Naive thymus-derived CD4-positive, alpha-beta T cell (primary cell): ENCODE data around the gene DERA. TPM values are rescaled to one million over a fixed set of nuclear protein-coding genes. Genes with fewer than 3 reads are reported as not detected.

Source experiments
- ATAC-seq: fragments of 150-1000 bp; cut with Tn5 transposase; 2 replicates; pipeline ENCODE4 v1.10.0; 2021; ENCODE audit warnings: mild to moderate bottlenecking, moderate library complexity
- CTCF ChIA-PET: fragments of 350-600 bp; sonication (Branson Sonifier 250); formaldehyde crosslinking; loops from one replicate; lab custom pipeline; 2021; ENCODE audit warnings: antibody characterized with exemption; lab: Charles Lee
- POLR2A ChIA-PET: fragments of 350-600 bp; sonication (Branson Sonifier 250); formaldehyde crosslinking; loops from one replicate; lab custom pipeline; 2021; ENCODE audit warnings: antibody characterized with exemption, inconsistent platforms; lab: Charles Lee
- DNase-seq, 9 donors: peaks; one replicate each; pipeline versions ENCODE4 v3.0.0 to v3.0.0-alpha.2; 2020 to 2022; ENCODE audit warnings: mixed read lengths in 1 of 9
- H3K27ac ChIP-seq: one replicate; pipeline ENCODE4 v1.7.0; 2013; ENCODE audit warnings: mild to moderate bottlenecking, low read depth, low read length, moderate library complexity
- H3K27me3 ChIP-seq, 2 donors: one replicate each; pipeline ENCODE4 v1.7.0; 2013; ENCODE audit warnings: low read length in 2 of 2, mild to moderate bottlenecking in 2 of 2, moderate library complexity in 2 of 2; ENCODE audit not compliant: control insufficient read depth in 2 of 2, insufficient read depth in 2 of 2
- H3K36me3 ChIP-seq, 3 experiments: 1 replicate in 2 of 3; 2 replicates in 1 of 3; pipeline ENCODE4 v1.7.0; 2013; ENCODE audit warnings: low read length in 3 of 3, mild to moderate bottlenecking in 3 of 3, moderate library complexity in 1 of 3; ENCODE audit not compliant: insufficient read depth in 3 of 3, control insufficient read depth in 2 of 3
- H3K4me1 ChIP-seq, 2 donors: one replicate each; pipeline ENCODE4 v1.7.0; 2013; ENCODE audit warnings: low read length in 2 of 2, mild to moderate bottlenecking in 2 of 2, moderate library complexity in 1 of 2; ENCODE audit not compliant: control insufficient read depth in 2 of 2, insufficient read depth in 2 of 2
- H3K4me3 ChIP-seq: 2 replicates; pipeline ENCODE4 v1.7.0; 2013; ENCODE audit warnings: mild to moderate bottlenecking, low read length
- H3K9me3 ChIP-seq, 3 experiments: 1 replicate in 2 of 3; 2 replicates in 1 of 3; pipeline ENCODE4 v1.7.0; 2013; ENCODE audit warnings: low read length in 3 of 3; ENCODE audit not compliant: control insufficient read depth in 2 of 3
- H3K27ac Mint-ChIP-seq, 9 donors: one replicate each; pipeline ENCODE4 v1.8.0; 2020 to 2022; ENCODE audit warnings: mixed read lengths in 9 of 9, mild to moderate bottlenecking in 8 of 9, moderate library complexity in 5 of 9, inconsistent platforms in 2 of 9
- H3K27me3 Mint-ChIP-seq, 5 donors: one replicate each; pipeline ENCODE4 v1.8.0; 2021 to 2022; ENCODE audit warnings: mixed read lengths in 5 of 5, mild to moderate bottlenecking in 1 of 5
- H3K36me3 Mint-ChIP-seq, 5 donors: one replicate each; pipeline ENCODE4 v1.8.0; 2020 to 2022; ENCODE audit warnings: mixed read lengths in 5 of 5, mild to moderate bottlenecking in 3 of 5, inconsistent platforms in 1 of 5
- H3K4me1 Mint-ChIP-seq, 7 donors: one replicate each; pipeline ENCODE4 v1.8.0; 2020 to 2022; ENCODE audit warnings: mixed read lengths in 7 of 7, mild to moderate bottlenecking in 3 of 7, inconsistent platforms in 1 of 7
- H3K4me3 Mint-ChIP-seq, 10 donors: one replicate each; pipeline ENCODE4 v1.8.0; 2020 to 2022; ENCODE audit warnings: mild to moderate bottlenecking in 10 of 10, mixed read lengths in 10 of 10, moderate library complexity in 6 of 10, inconsistent platforms in 2 of 10
- H3K9me3 Mint-ChIP-seq, 11 donors: one replicate each; pipeline ENCODE4 v1.8.0; 2020 to 2022; ENCODE audit warnings: mixed read lengths in 11 of 11, mild to moderate bottlenecking in 4 of 11, inconsistent platforms in 1 of 11, moderate library complexity in 1 of 11
- intact Hi-C, 2 donors: fragments of 100-400 bp; cut with micrococcal nuclease; formaldehyde crosslinking; loops; one replicate each; pipeline ENCODE4 v1.15.1; 2023
- polyA plus RNA-seq, 2 donors: library from polyadenylated mRNA; unstranded; fragments of 300-500 nt; fragmentation: Illumina TruSeq; gene quantifications; one replicate each; pipeline ENCODE4 v1.2.3, GENCODE V29; 2021
- total RNA-seq, 6 experiments: library from RNA in 5 of 6; stranded (reverse) in 5 of 6; gene quantifications; 1 replicate in 5 of 6; 2 replicates in 1 of 6; pipeline ENCODE4 v1.2.3 and lab custom pipeline; 2021 to 2026

The DERA gene
- total and polyA plus RNA-seq, 7 experiments from 2014 or later = 8.4 to 33.4 (median 14.6) TPM

DNA sequence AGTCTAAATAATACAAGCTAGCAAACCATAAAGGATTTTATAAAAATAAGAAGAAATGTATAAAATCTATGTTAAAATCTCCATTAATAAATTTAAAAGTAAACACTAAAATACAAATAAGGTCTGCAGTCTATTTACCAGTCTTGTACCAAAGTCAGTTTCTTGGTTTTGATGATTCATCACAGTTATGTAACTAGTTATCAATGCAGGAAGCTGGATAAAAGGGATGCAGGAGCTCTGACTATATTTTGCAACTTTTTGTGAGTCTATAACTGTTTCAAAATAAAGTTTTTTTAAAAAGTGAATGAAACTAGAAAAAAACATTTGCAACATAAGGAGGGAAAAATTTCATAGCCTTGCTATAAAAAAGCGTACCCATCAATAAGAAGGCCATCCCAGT, 151.5 kb downstream of the DERA start:
- H3K4me3 Mint-ChIP-seq = no peak overlapping the region
- H3K4me1 ChIP-seq = no peaks in the 10 kb centered on the region
- peaks cover 0 to 4% (median 0%) of the 10 kb centered on the region in 7 donors for H3K4me1 Mint-ChIP-seq
- H3K9me3 Mint-ChIP-seq = peaks cover 0 to 7% (median 0%) of the 10 kb centered on the region in 11 donors
- peaks cover 0 to 4% (median 0%) of the 10 kb centered on the region in 5 donors for H3K27me3 Mint-ChIP-seq
- no peaks in the 10 kb centered on the region for H3K27me3 ChIP-seq
- no peak overlapping the region for H3K27ac Mint-ChIP-seq
- H3K27ac ChIP-seq = no peak overlapping the region
- POLR2A ChIA-PET = no interaction called here
- no peak for ATAC-seq
- H3K4me3 ChIP-seq = no peak overlapping the region
- no peak for DNase-seq
- CTCF ChIA-PET = no interaction called here
- no peaks in the 10 kb centered on the region for H3K9me3 ChIP-seq
- H3K36me3 ChIP-seq = no peaks in the 10 kb centered on the region
- no peaks in the 10 kb centered on the region for H3K36me3 Mint-ChIP-seq
- intact Hi-C loops = no loop called here

DNA sequence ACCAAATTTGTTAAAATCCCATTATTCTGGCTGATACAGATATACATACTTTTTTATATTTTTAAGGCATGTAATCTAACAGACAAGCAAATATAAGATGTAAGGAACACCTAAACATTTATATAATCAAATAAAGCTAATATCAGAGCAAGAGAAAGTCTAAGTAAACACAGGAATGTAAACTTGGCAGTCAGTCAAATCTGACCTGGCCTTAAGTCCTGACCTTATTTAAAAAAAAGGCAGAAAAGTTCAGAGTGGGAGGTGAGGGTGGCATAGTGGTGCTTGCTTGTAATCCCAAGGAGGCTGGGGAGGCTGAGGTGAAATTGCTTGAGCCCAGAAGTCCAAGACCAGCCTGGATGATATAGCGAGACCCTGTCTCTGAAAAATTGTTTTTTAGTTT, 152.6 kb downstream of the DERA start:
- intact Hi-C loops = no loop called here
- H3K27ac Mint-ChIP-seq = no peak overlapping the region
- H3K4me3 Mint-ChIP-seq = no peak overlapping the region
- ATAC-seq (no peak), DNase-seq (no peak)
- ChIA-PET POLR2A (no interaction called here), CTCF (no interaction called here)
- peaks cover 0 to 9% (median 3%) of the 10 kb centered on the region in 5 donors for H3K27me3 Mint-ChIP-seq
- peaks cover 0 to 5% (median 0%) of the 10 kb centered on the region in 7 donors for H3K4me1 Mint-ChIP-seq
- H3K27ac ChIP-seq = no peak overlapping the region
- H3K36me3 ChIP-seq = no peaks in the 10 kb centered on the region
- H3K9me3 Mint-ChIP-seq = peaks cover 0 to 3% (median 0%) of the 10 kb centered on the region in 11 donors
- H3K4me1 ChIP-seq = no peaks in the 10 kb centered on the region
- H3K27me3 ChIP-seq = no peaks in the 10 kb centered on the region
- H3K36me3 Mint-ChIP-seq = no peaks in the 10 kb centered on the region
- H3K9me3 ChIP-seq = no peaks in the 10 kb centered on the region
- no peak overlapping the region for H3K4me3 ChIP-seq

DNA sequence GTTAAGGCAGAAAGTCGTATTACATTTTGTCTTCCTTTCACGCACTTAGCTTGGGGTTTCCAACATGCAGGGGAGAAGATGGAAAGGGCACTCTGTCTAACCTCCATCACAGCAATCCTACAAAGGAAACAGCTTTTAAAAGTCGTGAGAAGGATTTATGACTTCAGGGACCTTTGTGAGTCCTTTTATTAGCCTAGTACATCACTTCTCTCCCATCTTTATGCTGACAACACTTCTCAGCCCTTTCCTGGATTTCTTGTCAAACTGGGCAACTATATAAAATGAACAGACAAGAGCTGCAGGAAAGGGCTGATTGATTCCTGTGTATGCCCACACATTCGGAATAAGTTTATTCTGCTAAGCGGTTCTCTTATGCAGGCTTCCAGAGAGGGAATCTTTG, 159.0 kb downstream of the DERA start:
- H3K9me3 ChIP-seq = no peaks in the 10 kb centered on the region
- no peak for DNase-seq
- no peaks in the 10 kb centered on the region for H3K27me3 ChIP-seq
- H3K4me1 ChIP-seq = no peaks in the 10 kb centered on the region
- H3K4me3 Mint-ChIP-seq = no peak overlapping the region
- no peak for ATAC-seq
- H3K36me3 Mint-ChIP-seq = no peaks in the 10 kb centered on the region
- no peak overlapping the region for H3K27ac ChIP-seq
- CTCF ChIA-PET = no interaction called here
- no peak overlapping the region for H3K4me3 ChIP-seq
- H3K27me3 Mint-ChIP-seq = peaks cover 4 to 35% (median 18%) of the 10 kb centered on the region in 5 donors
- no peaks in the 10 kb centered on the region for H3K9me3 Mint-ChIP-seq
- H3K4me1 Mint-ChIP-seq = peaks cover 0 to 5% (median 0%) of the 10 kb centered on the region in 7 donors
- POLR2A ChIA-PET = no interaction called here
- no peaks in the 10 kb centered on the region for H3K36me3 ChIP-seq
- intact Hi-C loops = no loop called here
- no peak overlapping the region for H3K27ac Mint-ChIP-seq

DNA sequence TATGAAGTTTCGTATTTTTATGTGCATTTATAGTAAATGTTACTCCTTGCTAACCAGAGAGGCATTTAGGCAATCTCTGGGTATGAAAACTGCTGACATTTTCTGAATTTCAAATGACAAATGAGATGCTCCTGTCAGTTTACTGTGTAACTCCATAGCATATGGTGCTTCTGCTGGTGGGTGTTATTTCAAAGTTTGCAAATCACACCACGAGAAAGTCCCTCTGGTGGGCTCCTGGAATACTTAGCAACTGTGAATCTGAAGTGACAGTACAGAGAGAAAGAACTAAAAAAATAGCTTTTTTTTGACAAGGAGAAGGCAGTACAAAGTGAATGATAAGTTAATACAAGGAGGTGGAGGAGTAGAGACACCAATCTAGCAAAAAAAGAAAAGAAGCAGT, 161.5 kb downstream of the DERA start:
- H3K36me3 ChIP-seq = no peaks in the 10 kb centered on the region
- H3K36me3 Mint-ChIP-seq = no peaks in the 10 kb centered on the region
- no peaks in the 10 kb centered on the region for H3K27me3 ChIP-seq
- H3K27ac ChIP-seq = no peak overlapping the region
- ATAC-seq = no peak
- H3K9me3 ChIP-seq = no peaks in the 10 kb centered on the region
- H3K4me1 ChIP-seq = no peaks in the 10 kb centered on the region
- intact Hi-C loops = no loop called here
- ChIA-PET POLR2A (no interaction called here), CTCF (no interaction called here)
- H3K27me3 Mint-ChIP-seq = peaks cover 4 to 35% (median 18%) of the 10 kb centered on the region in 5 donors
- DNase-seq = no peak
- H3K9me3 Mint-ChIP-seq = no peaks in the 10 kb centered on the region
- no peak overlapping the region for H3K27ac Mint-ChIP-seq
- H3K4me3 ChIP-seq = no peak overlapping the region
- no peaks in the 10 kb centered on the region for H3K4me1 Mint-ChIP-seq
- H3K4me3 Mint-ChIP-seq = no peak overlapping the region

DNA sequence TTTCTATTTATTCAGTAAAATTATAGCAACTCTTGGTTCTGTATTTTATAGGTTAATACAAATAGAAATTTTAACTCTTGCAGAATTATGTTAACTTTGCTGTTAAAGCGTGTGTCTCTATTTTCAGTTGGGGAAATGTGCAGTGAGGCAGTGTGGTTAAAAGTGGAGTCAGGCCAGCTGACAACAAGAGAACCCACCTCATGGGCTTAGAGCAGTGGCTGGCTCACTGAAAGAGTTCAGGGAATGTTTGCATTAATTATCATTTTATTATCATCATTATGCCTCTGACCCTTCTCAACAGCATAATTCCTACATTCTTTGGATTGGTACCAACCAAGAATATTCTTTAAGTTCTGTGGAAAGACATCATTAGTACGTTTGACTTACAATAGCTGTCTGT, 163.8 kb downstream of the DERA start:
- CTCF ChIA-PET = no interaction called here
- no peaks in the 10 kb centered on the region for H3K36me3 ChIP-seq
- intact Hi-C loops = loop anchor here in 1 of 2 donors (5.0 kb wide), 1 partner anchor 1567 kb away; no protein-coding TSS in a partner anchor
- no peaks in the 10 kb centered on the region for H3K36me3 Mint-ChIP-seq
- ATAC-seq = no peak
- H3K27ac Mint-ChIP-seq = no peak overlapping the region
- H3K4me1 ChIP-seq = no peaks in the 10 kb centered on the region
- DNase-seq = no peak
- POLR2A ChIA-PET = no interaction called here
- H3K4me1 Mint-ChIP-seq = no peaks in the 10 kb centered on the region
- H3K27me3 ChIP-seq = no peaks in the 10 kb centered on the region
- no peaks in the 10 kb centered on the region for H3K9me3 ChIP-seq
- H3K9me3 Mint-ChIP-seq = no peaks in the 10 kb centered on the region
- no peak overlapping the region for H3K4me3 Mint-ChIP-seq
- peaks cover 2 to 21% (median 18%) of the 10 kb centered on the region in 5 donors for H3K27me3 Mint-ChIP-seq
- H3K27ac ChIP-seq = no peak overlapping the region
- no peak overlapping the region for H3K4me3 ChIP-seq

DNA sequence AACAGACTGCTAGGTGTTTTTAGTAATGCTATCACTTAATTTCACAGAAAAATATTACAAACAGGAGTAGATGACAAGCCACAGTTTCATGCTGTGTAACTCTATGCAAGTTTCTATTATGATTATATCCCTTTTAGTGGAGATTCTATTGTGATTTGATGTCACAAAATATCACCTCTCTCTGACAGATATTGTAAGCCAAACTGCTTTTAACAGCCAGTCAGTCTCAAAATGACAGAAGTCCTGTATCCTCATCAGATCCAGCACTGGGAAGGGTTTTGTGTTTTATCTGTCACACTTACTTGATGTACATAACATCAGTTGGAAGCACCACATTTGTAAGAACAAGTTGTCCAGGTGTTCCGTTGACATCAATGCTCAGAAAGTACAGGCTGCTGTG, 164.8 kb downstream of the DERA start:
- Histone ChIP-seq H3K4me3 (no peak overlapping the region), H3K4me1 (no peaks in the 10 kb centered on the region), H3K9me3 (no peaks in the 10 kb centered on the region), H3K27ac (no peak overlapping the region), H3K27me3 (no peaks in the 10 kb centered on the region), H3K36me3 (no peaks in the 10 kb centered on the region)
- ChIA-PET POLR2A (no interaction called here), CTCF (no interaction called here)
- DNase-seq (no peak), ATAC-seq (no peak)
- Mint-ChIP-seq H3K27ac (no peak overlapping the region), H3K36me3 (no peaks in the 10 kb centered on the region), H3K27me3 (peaks cover 2 to 15% (median 14%) of the 10 kb centered on the region in 5 donors), H3K4me3 (no peak overlapping the region), H3K4me1 (no peaks in the 10 kb centered on the region), H3K9me3 (no peaks in the 10 kb centered on the region)
- intact Hi-C loops = loop anchor here in 1 of 2 donors (5.0 kb wide), 1 partner anchor 1566 kb away; no protein-coding TSS in a partner anchor

DNA sequence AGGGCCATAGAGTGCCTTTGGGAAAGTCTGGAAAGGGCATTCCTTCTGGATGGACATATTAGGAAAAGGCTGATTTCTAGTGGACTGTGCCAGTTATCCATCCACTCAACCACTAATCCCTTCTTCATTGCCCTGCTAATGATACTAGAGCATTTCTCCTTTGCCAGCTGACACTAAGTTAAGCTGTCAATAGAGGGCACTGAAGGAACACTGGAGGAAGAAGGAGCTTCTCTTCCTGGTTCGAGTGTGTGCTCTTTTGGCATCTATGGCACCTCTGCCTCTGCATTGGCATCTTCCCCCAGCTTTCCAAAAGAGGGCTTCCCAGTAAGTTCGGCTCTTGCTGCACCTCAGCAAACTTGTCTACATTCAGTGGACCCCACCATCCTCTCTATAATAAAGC, 165.4 kb downstream of the DERA start:
- no peaks in the 10 kb centered on the region for H3K36me3 Mint-ChIP-seq
- no peaks in the 10 kb centered on the region for H3K9me3 ChIP-seq
- H3K4me3 ChIP-seq = no peak overlapping the region
- H3K27me3 Mint-ChIP-seq = peaks cover 0 to 10% (median 7%) of the 10 kb centered on the region in 5 donors
- no peaks in the 10 kb centered on the region for H3K36me3 ChIP-seq
- CTCF ChIA-PET = no interaction called here
- H3K9me3 Mint-ChIP-seq = peaks cover 0 to 2% (median 0%) of the 10 kb centered on the region in 11 donors
- H3K27ac ChIP-seq = no peak overlapping the region
- intact Hi-C loops = loop anchor here in 1 of 2 donors (5.0 kb wide), 1 partner anchor 1566 kb away; no protein-coding TSS in a partner anchor
- DNase-seq (no peak), ATAC-seq (peak; percentile 36)
- no peaks in the 10 kb centered on the region for H3K4me1 ChIP-seq
- H3K4me3 Mint-ChIP-seq = no peak overlapping the region
- no peaks in the 10 kb centered on the region for H3K27me3 ChIP-seq
- no peaks in the 10 kb centered on the region for H3K4me1 Mint-ChIP-seq
- POLR2A ChIA-PET = no interaction called here
- no peak overlapping the region for H3K27ac Mint-ChIP-seq
